ENCODE results near the gene CAB39L.
A peak's percentile ranks its signal among the peaks of the same experiment; 100 is the strongest.

- TF ChIP-seq, protein P1, sequence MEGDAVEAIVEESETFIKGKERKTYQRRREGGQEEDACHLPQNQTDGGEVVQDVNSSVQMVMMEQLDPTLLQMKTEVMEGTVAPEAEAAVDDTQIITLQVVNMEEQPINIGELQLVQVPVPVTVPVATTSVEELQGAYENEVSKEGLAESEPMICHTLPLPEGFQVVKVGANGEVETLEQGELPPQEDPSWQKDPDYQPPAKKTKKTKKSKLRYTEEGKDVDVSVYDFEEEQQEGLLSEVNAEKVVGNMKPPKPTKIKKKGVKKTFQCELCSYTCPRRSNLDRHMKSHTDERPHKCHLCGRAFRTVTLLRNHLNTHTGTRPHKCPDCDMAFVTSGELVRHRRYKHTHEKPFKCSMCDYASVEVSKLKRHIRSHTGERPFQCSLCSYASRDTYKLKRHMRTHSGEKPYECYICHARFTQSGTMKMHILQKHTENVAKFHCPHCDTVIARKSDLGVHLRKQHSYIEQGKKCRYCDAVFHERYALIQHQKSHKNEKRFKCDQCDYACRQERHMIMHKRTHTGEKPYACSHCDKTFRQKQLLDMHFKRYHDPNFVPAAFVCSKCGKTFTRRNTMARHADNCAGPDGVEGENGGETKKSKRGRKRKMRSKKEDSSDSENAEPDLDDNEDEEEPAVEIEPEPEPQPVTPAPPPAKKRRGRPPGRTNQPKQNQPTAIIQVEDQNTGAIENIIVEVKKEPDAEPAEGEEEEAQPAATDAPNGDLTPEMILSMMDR (conservative IDR thresholded peaks at IDR 0.05; ENCODE audit: low read depth, low read length): no peak
- no peak for TF ChIP-seq SMC3 (IDR thresholded peaks at IDR 0.05; ENCODE audit: low read depth, low read length)
- no peak for TF ChIP-seq USF2 (IDR thresholded peaks at IDR 0.05; ENCODE audit: low read depth, low read length)
- no peak for TF ChIP-seq RAD21 (IDR thresholded peaks at IDR 0.05; ENCODE audit: low read length)
- TF ChIP-seq POLR2A (IDR thresholded peaks at IDR 0.05; ENCODE audit: low read depth, low read length): no peak
- TF ChIP-seq, protein P2, sequence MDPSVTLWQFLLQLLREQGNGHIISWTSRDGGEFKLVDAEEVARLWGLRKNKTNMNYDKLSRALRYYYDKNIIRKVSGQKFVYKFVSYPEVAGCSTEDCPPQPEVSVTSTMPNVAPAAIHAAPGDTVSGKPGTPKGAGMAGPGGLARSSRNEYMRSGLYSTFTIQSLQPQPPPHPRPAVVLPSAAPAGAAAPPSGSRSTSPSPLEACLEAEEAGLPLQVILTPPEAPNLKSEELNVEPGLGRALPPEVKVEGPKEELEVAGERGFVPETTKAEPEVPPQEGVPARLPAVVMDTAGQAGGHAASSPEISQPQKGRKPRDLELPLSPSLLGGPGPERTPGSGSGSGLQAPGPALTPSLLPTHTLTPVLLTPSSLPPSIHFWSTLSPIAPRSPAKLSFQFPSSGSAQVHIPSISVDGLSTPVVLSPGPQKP (IDR thresholded peaks at IDR 0.05; ENCODE audit: borderline replicate concordance, low read depth, low read length): no peak
- no peak for TF ChIP-seq RFX5 (IDR thresholded peaks at IDR 0.05; ENCODE audit: low read depth, low read length)
- no peak for TF ChIP-seq MAFK (IDR thresholded peaks at IDR 0.05; ENCODE audit: low read depth, low read length)
- TF ChIP-seq CEBPB (IDR thresholded peaks at IDR 0.05; ENCODE audit: low read depth, low read length): no peak
- TF ChIP-seq FOS (IDR thresholded peaks at IDR 0.05; ENCODE audit: low read depth, low read length): peak; percentile 23; the same call in 1 of the 2 replicates
- TF ChIP-seq MAZ (IDR thresholded peaks at IDR 0.05; ENCODE audit: borderline replicate concordance, low read depth, low read length): no peak
- TF ChIP-seq RCOR1 (IDR thresholded peaks at IDR 0.05; ENCODE audit: insufficient replicate concordance, low read length): no peak
- no peak for TF ChIP-seq MXI1 (IDR thresholded peaks at IDR 0.05; ENCODE audit: borderline replicate concordance, low read depth, low read length)
- no peak for TF ChIP-seq BHLHE40 (IDR thresholded peaks at IDR 0.05; ENCODE audit: low read depth, low read length)
These were observed 13.4 kb upstream of the CAB39L start for GRCh38 chr13:49457221-49457620.
